GM12873 (cell line): Measurements from ENCODE around the gene KRT6C.

Experiments
- TF ChIP-seq, protein P1 (sequence below): IDR thresholded peaks from 2 replicates; pipeline ENCODE4 v1.5.1; 2012; ENCODE audit warnings: low read depth, mild to moderate bottlenecking, moderate library complexity, low read length, control low read depth; ENCODE audit not compliant: insufficient read depth; ENCODE audit errors: missing control alignments

The KRT6C gene

DNA sequence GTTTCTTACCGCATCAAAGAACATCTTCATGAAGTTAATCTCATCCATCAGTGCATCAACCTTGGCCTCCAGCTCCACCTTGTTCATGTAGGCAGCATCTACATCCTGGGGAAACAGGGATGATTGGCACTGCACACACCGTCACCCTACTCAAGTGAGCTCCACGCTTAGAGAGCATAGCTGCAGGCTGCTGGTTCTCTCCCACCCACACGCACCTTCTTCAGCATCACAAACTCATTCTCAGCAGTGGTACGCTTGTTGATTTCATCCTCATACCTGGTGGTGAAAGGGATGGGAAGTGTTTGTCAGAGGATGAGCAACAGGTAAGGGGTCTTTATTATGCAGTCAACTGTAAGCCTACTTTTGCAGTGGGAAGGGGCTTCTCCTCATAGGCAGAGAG lies 44.3 kb upstream of the KRT6C start:
- TF ChIP-seq, protein P1, sequence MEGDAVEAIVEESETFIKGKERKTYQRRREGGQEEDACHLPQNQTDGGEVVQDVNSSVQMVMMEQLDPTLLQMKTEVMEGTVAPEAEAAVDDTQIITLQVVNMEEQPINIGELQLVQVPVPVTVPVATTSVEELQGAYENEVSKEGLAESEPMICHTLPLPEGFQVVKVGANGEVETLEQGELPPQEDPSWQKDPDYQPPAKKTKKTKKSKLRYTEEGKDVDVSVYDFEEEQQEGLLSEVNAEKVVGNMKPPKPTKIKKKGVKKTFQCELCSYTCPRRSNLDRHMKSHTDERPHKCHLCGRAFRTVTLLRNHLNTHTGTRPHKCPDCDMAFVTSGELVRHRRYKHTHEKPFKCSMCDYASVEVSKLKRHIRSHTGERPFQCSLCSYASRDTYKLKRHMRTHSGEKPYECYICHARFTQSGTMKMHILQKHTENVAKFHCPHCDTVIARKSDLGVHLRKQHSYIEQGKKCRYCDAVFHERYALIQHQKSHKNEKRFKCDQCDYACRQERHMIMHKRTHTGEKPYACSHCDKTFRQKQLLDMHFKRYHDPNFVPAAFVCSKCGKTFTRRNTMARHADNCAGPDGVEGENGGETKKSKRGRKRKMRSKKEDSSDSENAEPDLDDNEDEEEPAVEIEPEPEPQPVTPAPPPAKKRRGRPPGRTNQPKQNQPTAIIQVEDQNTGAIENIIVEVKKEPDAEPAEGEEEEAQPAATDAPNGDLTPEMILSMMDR: no peak

DNA sequence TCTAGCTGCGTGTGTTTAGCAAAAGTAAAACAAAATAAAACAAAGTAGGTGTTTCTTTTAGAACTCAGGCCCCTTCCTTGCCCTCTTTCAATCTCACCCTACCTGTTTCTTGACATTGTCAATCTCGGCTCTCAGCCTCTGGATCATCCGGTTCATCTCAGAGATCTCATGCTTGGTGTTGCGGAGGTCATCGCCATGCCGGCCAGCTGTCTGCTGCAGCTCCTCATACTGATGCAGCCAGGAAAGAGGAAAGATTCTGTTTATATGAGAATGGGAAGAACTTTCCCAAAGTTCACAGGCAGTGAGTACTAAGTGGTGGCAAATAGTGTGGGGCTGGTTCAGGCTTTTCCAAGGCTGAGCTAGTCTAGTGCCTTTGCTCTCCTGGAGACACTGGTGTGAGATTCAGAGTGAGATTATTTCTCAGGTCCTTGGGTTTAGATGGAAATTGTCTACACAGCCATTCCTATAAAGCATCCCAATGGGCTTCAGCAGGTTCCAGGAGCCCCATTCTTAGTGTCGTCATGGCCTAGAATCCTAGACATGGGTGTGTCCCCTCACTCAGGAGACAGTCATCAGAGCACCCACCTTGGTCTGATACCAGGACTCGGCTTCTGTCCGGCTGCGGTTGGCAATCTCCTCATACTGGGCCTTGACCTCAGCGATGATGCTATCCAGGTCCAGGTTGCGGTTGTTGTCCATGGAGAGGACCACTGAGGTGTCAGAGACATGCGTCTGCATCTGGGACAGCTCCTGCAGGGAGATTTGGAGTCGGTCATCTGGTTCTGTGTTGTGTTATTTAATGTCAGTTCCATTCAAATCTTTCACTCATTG lies 43.6 kb upstream of the KRT6C start:
- TF ChIP-seq, protein P1: no peak

DNA sequence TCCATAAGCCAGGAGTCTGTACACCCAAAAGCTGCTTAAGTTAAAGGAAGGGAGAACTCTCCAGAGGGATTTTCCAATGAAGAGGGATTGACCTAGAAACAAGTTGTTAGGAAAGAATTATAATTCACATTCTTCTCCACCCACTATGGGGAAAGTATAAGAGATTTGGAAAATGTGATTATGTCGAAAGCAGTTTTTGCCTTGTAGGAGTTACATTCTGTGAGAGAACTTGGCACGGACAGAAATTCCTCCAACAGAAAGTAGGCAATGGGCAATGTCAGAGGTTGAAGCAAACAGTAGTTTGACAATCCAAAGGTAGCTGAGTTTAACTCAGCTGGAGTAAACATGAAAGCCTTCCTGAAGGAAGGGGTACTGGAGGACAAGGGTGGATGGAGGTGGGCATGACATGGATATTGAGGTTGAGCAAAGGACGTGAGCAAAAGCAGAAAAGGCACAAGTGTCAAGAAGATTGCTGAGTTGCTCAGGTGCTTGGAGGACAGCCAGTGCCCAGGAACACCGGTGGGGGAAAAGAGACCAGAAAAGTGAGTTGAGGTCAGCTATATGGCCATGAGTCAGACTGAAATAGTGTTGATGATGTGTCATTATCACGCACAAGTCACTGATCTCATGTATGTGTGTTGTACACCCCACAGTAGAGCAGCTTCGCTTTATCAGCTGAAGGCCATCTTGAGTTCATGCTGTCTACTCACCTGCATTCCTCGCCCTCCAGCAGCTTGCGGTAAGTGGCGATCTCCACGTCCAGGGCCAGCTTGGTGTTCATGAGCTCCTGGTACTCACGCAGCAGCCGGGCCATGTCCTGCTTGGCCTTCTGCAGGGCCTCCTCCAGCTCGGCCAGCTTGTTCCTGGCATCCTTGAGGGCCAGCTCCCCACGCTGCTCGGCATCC lies 42.6 kb upstream of the KRT6C start:
- TF ChIP-seq, protein P1: no peak

DNA sequence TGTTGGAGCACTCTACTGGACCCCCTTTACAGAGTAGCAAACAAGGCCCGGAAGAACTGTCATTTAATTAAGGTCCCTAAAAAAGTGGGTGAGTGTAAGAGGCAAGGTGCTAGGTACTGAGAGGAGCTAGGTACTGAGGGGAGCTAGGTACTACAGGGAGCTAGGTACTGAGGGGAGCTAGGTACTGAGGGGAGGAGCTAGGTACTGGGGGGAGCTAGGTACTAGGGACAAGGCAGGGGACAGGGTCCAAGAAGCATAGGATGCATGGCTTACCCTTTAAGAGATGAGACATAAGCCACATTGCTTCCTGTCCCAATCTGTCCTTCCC lies 41.7 kb upstream of the KRT6C start:
- TF ChIP-seq, protein P1: no peak

DNA sequence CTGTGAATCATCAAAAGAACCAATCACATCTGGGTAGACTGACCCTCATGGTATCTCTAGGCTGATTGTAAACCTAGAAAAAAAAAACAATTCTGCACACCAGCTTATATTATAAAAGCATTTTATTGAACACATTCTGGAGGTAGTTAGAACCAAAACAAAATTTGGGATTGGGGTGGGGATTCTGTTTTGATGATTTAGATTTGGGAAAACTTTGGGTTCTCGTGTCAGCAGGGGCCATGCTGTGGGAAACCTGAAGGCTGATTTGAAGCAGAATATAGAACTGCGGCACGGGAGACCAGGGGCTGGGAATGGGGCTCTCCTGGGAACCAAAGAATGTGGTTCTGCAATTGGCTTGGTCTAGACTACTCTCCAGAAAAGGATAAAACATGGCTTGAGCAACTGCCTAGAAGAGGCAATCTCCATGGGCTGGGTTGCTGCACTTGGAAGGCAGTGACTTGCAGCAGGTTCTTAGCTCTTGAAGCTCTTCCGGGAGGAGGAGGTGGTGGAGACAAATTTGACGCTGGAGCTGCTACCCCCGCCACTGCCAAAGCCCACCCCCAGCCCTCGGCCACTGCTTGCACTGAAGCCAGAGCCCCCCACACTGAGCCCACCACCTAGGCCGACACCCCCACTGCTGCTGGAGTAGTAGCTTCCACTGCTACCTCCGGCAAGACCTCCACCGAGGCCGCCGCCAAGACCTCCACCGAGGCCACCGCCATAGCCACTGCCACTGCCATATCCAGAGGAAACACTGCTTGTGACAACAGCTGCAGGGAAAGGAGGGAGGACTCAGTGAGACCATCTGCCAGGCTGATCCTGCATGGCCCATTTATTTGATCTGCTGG lies 41.1 kb upstream of the KRT6C start:
- TF ChIP-seq, protein P1: no peak

DNA sequence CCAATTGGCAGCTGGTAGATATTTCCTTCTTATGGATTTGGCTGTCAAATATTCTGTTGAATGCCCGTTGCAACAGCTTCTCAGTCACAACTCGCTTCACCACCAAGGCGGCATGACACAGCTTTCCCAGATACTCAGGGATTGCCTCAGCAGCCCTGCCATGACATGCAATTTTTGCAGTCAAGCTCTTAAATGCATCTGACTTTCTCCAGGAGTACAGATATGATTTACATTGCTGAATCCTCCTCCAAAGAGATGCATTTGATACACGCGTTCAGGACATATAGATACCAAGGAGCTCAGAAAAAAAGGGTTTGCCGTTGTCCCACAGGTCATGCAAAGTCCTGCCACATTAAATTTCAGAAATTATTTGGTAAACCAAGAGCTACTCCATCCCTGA lies 40.1 kb upstream of the KRT6C start:
- TF ChIP-seq, protein P1: no peak

DNA sequence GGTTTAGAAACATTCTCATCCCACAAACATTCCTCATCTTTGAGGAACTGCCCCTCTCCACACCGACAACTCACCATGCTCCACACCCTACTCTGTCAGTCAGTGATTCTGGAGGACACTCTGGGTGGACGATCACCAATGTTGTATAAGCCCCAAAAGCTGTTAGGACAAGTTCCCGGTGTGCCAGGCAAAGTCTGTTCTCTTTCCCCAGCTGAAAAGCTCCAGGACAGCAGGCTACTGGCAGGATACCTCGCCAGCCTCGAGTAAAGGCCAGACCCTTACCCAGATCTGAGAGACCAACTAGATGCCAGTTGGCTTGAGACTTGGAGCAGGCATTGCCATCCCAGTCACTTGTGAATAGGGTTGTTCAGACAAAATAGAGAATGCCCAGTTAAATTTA lies 34.6 kb upstream of the KRT6C start:
- TF ChIP-seq, protein P1: no peak
